Ishikawa (cell line): ENCODE measurements around the gene SLC26A2.

Source experiments
- EP300 ChIP-seq: IDR thresholded peaks from 2 replicates; pipeline ENCODE4 v1.6.1; 2012; ENCODE audit warnings: borderline replicate concordance
- MAX ChIP-seq: IDR thresholded peaks from 2 replicates; pipeline ENCODE4 v1.6.1; 2012

GRCh38 chr5:150016537-150016936 lies 56.0 kb downstream of the SLC26A2 start:
- TF ChIP-seq EP300, result no peak
- TF ChIP-seq MAX, result no peak
